HG03457 (cell line): ENCODE measurements around the gene GPR101.
A peak's percentile ranks its signal among the peaks of the same experiment; 100 is the strongest.

ENCODE experiments used
- ATAC-seq: cut with Tn5 transposase; IDR thresholded peaks from one replicate; pipeline ENCODE4 v1.9.1; 2021; ENCODE audit warnings: moderate number of reproducible peaks; ENCODE audit not compliant: unreplicated experiment

Gene GPR101

GRCh38 chrX:137033774-137034507, at the start of gene GPR101:
TSS of gene GPR101 (minus strand) at chrX:137033995. CDS start at chrX:137031674, 2,321 bp downstream.
- no peak for ATAC-seq

GRCh38 chrX:137081239-137081638, 47.4 kb upstream of the GPR101 start:
- ATAC-seq = no peak

- ATAC-seq = no peak
Measured at GRCh38 chrX:137072396-137072795, 38.6 kb upstream of the GPR101 start.

GRCh38 chrX:137071596-137071995, 37.8 kb upstream of the GPR101 start:
- no peak for ATAC-seq

- ATAC-seq = no peak
Measured at GRCh38 chrX:137067147-137067546, 33.4 kb upstream of the GPR101 start.

GRCh38 chrX:137062915-137063617, 29.3 kb upstream of the GPR101 start:
- ATAC-seq = no peak

GRCh38 chrX:137058339-137059127, 24.7 kb upstream of the GPR101 start:
- peak; percentile 57 for ATAC-seq

- peak; percentile 25 for ATAC-seq
Measured at GRCh38 chrX:137052643-137053235, 18.9 kb upstream of the GPR101 start.

GRCh38 chrX:137051978-137052642, 18.3 kb upstream of the GPR101 start:
- ATAC-seq = peak; percentile 97

GRCh38 chrX:137044893-137045292, 11.1 kb upstream of the GPR101 start:
- no peak for ATAC-seq

GRCh38 chrX:137043736-137044135, 9.9 kb upstream of the GPR101 start:
- ATAC-seq = no peak

- ATAC-seq = no peak
Measured at GRCh38 chrX:137041329-137041728, 7.5 kb upstream of the GPR101 start.

- no peak for ATAC-seq
Measured at GRCh38 chrX:137040113-137040794, 6.5 kb upstream of the GPR101 start.

- ATAC-seq = no peak
Measured at GRCh38 chrX:137034508-137034872, 695 bp upstream of the GPR101 start.

GRCh38 chrX:137032841-137033773, 688 bp downstream of the GPR101 start:
- ATAC-seq = no peak

GRCh38 chrX:137032341-137032694, 1.5 kb downstream of the GPR101 start:
- no peak for ATAC-seq

GRCh38 chrX:137031517-137032340, 2.1 kb downstream of the GPR101 start:
- ATAC-seq = no peak

- no peak for ATAC-seq
Measured at GRCh38 chrX:137031039-137031438, 2.8 kb downstream of the GPR101 start.
